ENCODE results near the gene TEAD1.

- TF ChIP-seq CTCF (IDR thresholded peaks at IDR 0.05) (no peak), POLR2A (IDR thresholded peaks at IDR 0.05) (no peak)
Measured at GRCh38 chr11:12746593-12747097, 72.4 kb downstream of the TEAD1 start.
